Mesothelial cell of epicardium (in vitro differentiated cells): Measurements from ENCODE around the gene ARHGEF39. TPM values are rescaled to one million over a fixed set of nuclear protein-coding genes. Genes with fewer than 3 reads are reported as not detected.
"Not testable (repeated sequence)": the region's sequence is repeated elsewhere in the genome, so short reads cannot be mapped to it uniquely, and the experiment has no call there.

Experiments
- DNase-seq, 2 experiments: peaks; one replicate each; pipeline ENCODE4 v3.0.0; 2021; ENCODE audit warnings: low spot score in 2 of 2; ENCODE audit not compliant: unreplicated experiment in 2 of 2
- H3K27ac Mint-ChIP-seq: 2 replicates; pipeline ENCODE4 v1.8.0; 2021; ENCODE audit warnings: mixed read lengths
- H3K27me3 Mint-ChIP-seq: 2 replicates; pipeline ENCODE4 v1.8.0; 2021; ENCODE audit warnings: low read depth, mixed read lengths
- H3K36me3 Mint-ChIP-seq: 2 replicates; pipeline ENCODE4 v1.8.0; 2021; ENCODE audit warnings: mixed read lengths
- H3K4me1 Mint-ChIP-seq: 2 replicates; pipeline ENCODE4 v1.8.0; 2021; ENCODE audit warnings: mixed read lengths
- H3K4me3 Mint-ChIP-seq: 2 replicates; pipeline ENCODE4 v1.8.0; 2021; ENCODE audit warnings: mild to moderate bottlenecking, moderate library complexity, mixed read lengths
- H3K9me3 Mint-ChIP-seq: 2 replicates; pipeline ENCODE4 v1.8.0; 2021; ENCODE audit warnings: mixed read lengths
- total RNA-seq: library from RNA; stranded (reverse); gene quantifications from 3 replicates; pipeline ENCODE4 v1.2.1, GENCODE V29; 2021
- TF ChIP-seq, protein P1 (sequence below): fragments of 200-600 bp; sonication (generic); IDR thresholded peaks from one replicate; pipeline ENCODE4 v1.5.0; 2021; ENCODE audit warnings: antibody characterized with exemption; ENCODE audit not compliant: unreplicated experiment

The ARHGEF39 gene
- total RNA-seq, 1 donor from 2014 or later = 6.3 TPM

DNA sequence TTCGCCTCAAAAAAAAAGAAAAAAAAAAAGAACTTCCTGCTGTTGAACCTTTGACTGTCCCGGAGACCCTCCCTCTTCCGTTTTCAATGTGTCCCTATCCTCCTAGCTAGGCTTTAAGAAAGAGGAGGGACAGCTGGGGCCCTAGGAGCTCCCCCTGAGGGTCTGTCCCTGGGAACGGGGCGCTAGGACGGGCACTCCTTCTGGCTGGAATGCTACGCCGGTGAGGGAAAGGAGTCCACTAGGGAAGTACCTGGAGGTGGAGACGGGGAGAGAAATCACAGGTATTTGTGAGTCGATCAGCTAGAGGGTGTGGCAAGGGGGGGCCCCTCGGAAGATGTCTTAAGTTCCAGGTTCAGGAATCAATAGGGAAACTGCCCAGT, 18.9 kb downstream of the ARHGEF39 start:
- H3K4me3 Mint-ChIP-seq = peak overlapping the region; percentile 83
- H3K4me1 Mint-ChIP-seq = peaks cover 15% of the 10 kb centered on the region
- peaks cover 5% of the 10 kb centered on the region for H3K9me3 Mint-ChIP-seq
- TF ChIP-seq, protein P1, sequence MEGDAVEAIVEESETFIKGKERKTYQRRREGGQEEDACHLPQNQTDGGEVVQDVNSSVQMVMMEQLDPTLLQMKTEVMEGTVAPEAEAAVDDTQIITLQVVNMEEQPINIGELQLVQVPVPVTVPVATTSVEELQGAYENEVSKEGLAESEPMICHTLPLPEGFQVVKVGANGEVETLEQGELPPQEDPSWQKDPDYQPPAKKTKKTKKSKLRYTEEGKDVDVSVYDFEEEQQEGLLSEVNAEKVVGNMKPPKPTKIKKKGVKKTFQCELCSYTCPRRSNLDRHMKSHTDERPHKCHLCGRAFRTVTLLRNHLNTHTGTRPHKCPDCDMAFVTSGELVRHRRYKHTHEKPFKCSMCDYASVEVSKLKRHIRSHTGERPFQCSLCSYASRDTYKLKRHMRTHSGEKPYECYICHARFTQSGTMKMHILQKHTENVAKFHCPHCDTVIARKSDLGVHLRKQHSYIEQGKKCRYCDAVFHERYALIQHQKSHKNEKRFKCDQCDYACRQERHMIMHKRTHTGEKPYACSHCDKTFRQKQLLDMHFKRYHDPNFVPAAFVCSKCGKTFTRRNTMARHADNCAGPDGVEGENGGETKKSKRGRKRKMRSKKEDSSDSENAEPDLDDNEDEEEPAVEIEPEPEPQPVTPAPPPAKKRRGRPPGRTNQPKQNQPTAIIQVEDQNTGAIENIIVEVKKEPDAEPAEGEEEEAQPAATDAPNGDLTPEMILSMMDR = no peak
- peak overlapping the region; percentile 99 for H3K27ac Mint-ChIP-seq
- H3K27me3 Mint-ChIP-seq = no peaks in the 10 kb centered on the region
- H3K36me3 Mint-ChIP-seq = peaks cover 7% of the 10 kb centered on the region
- peak; percentile 39 to 75 for DNase-seq

DNA sequence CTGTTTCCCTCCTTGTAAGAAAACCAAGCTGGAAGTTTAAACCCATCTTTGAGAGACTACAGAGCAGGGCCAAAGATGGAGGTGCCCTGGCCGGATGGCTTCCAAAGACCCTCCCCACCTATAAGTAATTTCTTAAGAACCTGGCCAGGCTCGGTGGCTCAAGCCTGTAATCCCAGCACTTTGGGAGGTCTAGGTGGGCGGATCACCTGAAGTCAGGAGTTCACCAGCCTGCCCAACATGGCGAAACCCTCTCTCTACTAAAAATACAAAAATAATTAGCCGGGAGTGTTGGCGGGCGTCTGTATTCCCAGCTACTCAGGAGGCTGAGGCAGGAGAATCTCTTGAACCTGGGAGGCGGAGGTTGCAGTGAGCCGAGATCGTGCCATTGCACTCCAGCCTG, 19.3 kb downstream of the ARHGEF39 start:
- H3K27me3 Mint-ChIP-seq, DNase-seq, H3K9me3 Mint-ChIP-seq: not testable (repeated sequence)
- Mint-ChIP-seq H3K4me3 (peak overlapping the region; percentile 83), H3K4me1 (peaks cover 15% of the 10 kb centered on the region), H3K36me3 (peaks cover 11% of the 10 kb centered on the region), H3K27ac (peak overlapping the region; percentile 99)

DNA sequence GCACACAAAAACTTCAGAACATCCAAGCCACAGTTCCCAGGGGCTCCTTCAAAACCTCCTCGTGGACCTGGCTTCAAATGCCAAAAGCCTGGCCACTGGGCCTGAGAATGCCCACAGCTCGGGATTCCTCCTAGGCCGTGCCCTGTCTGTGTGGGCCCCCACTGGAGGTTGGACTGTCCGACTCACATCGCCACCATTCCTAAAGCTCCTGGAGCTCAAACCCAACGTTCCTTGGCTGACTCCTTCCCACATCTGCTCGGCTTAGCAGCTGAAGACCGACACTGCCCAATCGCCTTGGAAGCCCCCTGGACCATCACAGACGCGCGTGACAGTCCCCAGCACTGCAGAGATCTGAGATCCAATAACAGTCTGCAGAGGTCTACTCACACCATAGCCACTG, 21.9 kb downstream of the ARHGEF39 start:
- H3K9me3 Mint-ChIP-seq = peaks cover 7% of the 10 kb centered on the region
- TF ChIP-seq, protein P1 = no peak
- DNase-seq = no peak
- no peak overlapping the region for H3K4me3 Mint-ChIP-seq
- H3K4me1 Mint-ChIP-seq = peaks cover 14% of the 10 kb centered on the region
- no peak overlapping the region for H3K27ac Mint-ChIP-seq
- H3K36me3 Mint-ChIP-seq = peaks cover 17% of the 10 kb centered on the region
- no peaks in the 10 kb centered on the region for H3K27me3 Mint-ChIP-seq

DNA sequence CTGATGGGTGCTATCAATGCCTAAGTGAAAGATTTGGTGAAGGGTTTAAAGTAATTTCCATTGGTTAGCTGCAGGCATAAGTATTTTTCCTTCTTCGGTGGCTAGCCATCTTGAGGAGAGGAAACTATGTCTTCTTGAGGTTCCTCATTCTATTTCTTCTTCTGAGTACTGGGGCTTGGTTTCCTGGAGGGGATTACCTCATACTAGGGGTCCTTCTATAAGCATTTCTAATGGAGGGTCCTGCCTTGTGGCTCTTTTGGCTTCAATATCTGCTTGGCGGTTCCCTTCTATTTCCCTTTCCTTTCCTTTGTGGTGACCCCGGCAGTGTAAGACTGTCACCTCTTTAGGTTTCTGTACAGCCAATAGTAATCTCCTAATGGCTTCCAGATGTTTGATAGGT, 23.5 kb downstream of the ARHGEF39 start:
- not testable (repeated sequence) for DNase-seq, H3K9me3 Mint-ChIP-seq, H3K4me3 Mint-ChIP-seq, H3K27ac Mint-ChIP-seq, H3K27me3 Mint-ChIP-seq, H3K4me1 Mint-ChIP-seq
- H3K36me3 Mint-ChIP-seq = peaks cover 17% of the 10 kb centered on the region

DNA sequence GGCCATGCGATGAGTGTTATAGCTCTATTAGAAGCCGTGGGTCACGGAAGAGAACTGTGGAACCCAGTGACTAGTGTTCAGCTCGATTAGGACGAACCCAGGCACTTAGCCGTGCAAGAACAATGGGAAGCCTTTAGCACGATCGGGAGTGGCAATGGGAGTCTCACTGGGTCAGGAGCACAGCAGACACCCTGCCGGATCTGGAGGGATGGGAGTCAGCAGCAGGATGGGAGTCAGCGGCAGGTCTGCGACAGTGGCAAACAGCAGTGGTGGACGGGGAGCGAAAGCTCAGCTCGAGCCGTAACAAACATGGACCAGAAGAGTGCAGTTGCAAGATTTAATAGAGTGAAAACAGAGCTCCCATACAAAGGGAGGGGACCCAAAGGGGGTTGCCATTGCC, 24.6 kb downstream of the ARHGEF39 start:
- not testable (repeated sequence) for H3K4me3 Mint-ChIP-seq, DNase-seq, H3K27me3 Mint-ChIP-seq, H3K4me1 Mint-ChIP-seq, H3K27ac Mint-ChIP-seq, H3K9me3 Mint-ChIP-seq
- H3K36me3 Mint-ChIP-seq = peaks cover 17% of the 10 kb centered on the region

DNA sequence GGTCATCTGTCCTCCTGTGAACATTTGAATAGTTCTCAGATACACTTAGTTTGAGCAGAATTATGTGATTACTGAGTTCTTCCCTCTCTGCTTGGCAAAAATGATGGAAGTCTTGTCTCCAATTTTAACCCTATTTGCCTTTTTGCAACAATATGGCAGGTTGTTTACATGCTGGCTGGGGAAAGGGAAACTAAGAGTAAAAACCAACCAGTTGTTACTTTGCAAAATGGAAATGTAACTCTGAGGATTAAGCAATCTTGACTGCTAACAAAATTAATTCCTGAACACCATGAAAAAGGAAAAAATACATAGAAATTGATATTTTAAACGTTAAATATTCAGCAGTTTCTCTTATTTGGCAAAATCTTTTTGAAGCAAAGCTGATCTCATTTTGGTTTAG, 25.4 kb downstream of the ARHGEF39 start:
- H3K4me1 Mint-ChIP-seq = peaks cover 11% of the 10 kb centered on the region
- no peak overlapping the region for H3K4me3 Mint-ChIP-seq
- H3K27ac Mint-ChIP-seq = no peak overlapping the region
- DNase-seq = no peak
- peaks cover 7% of the 10 kb centered on the region for H3K9me3 Mint-ChIP-seq
- peaks cover 17% of the 10 kb centered on the region for H3K36me3 Mint-ChIP-seq
- TF ChIP-seq, protein P1 = no peak
- peaks cover 2% of the 10 kb centered on the region for H3K27me3 Mint-ChIP-seq

DNA sequence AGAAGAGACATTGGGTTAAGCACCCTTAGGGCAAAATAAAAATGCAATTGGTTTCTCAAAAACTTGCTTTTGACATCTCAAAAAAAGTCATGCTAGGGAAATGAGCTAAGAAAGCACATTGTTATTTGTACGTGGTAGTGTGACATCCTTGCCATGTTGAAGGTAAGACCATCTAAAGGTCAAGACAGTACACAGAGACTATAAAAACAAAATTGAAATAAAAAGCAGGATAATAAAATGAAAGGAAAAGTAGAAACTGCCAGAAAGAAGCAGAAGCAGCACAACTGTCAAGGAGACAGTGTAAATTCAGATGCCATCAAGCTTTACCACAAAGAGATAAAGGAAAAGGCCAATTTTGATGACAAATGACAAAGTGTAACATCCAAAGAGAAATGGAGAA, 25.8 kb downstream of the ARHGEF39 start:
- not testable (repeated sequence) for DNase-seq

DNA sequence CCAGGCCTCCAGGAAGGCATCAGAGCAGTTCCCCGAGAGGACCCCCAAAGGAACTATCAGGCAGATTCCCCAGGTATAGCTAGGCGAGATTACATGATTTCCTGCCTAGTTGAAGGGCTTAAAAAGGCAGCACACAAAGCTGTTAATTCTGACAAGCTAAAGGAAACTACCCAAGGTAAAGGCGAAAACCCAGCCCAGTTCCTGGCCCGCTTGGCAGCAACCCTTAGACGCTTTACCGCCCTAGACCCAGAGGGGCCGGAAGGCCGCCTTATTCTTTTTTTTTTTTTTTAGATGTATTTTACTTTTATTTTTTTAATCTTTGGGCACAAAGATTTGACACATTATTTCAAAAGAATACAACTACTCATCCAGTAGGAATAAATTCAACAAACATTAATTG, 26.2 kb downstream of the ARHGEF39 start:
- not testable (repeated sequence) for DNase-seq, H3K27ac Mint-ChIP-seq, H3K4me3 Mint-ChIP-seq, H3K9me3 Mint-ChIP-seq, H3K27me3 Mint-ChIP-seq
- peaks cover 17% of the 10 kb centered on the region for H3K36me3 Mint-ChIP-seq
- H3K4me1 Mint-ChIP-seq = peaks cover 10% of the 10 kb centered on the region

More for the DNA sequence above, 25.8 kb downstream of the ARHGEF39 start:
- H3K27ac Mint-ChIP-seq, H3K27me3 Mint-ChIP-seq, H3K4me3 Mint-ChIP-seq, H3K9me3 Mint-ChIP-seq: not testable (repeated sequence)
- peaks cover 10% of the 10 kb centered on the region for H3K4me1 Mint-ChIP-seq
- H3K36me3 Mint-ChIP-seq = peaks cover 17% of the 10 kb centered on the region

DNA sequence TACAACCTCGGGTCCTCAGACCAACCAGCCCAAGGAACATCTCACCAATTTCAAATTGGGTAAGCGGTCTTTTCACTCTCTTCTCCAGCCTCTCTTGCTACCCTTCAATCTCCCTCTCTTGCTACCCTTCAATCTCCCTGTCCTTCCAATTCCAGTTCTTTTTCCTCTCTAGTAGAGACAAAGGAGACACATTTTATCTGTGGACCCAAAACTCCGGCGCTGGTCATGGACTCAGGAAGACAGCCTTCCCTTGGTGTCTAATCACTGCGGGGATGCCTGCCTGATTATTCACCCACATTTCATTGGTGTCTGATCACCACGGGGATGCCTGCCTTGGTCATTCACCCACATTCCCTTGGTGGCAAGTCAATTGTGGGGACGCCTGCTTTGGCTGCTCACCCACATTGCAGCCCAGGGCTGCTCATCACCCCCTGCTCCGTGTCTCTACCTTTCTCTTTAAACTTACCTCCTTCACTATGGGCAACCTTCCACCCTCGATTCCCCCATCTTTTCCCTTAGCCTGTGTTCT, 27.5 kb downstream of the ARHGEF39 start:
- DNase-seq, H3K9me3 Mint-ChIP-seq, H3K4me3 Mint-ChIP-seq, H3K27me3 Mint-ChIP-seq, H3K27ac Mint-ChIP-seq: not testable (repeated sequence)
- peaks cover 10% of the 10 kb centered on the region for H3K4me1 Mint-ChIP-seq
- peaks cover 15% of the 10 kb centered on the region for H3K36me3 Mint-ChIP-seq

DNA sequence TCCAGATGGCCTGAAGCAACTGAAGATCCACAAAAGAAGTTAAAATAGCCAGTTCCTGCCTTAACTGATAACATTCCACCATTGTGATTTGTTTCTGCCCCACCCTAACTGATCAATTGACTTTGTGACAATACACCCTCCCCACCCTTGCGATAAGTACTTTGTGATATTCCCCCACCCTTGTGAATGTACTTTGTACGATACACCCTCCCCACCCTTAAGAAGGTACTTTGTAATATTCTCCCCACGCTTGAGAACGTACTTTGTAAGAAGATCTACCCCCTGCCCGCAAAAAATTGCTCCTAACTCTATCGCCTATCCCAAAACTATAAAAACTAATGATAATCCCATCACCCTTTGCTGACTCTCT, 28.1 kb downstream of the ARHGEF39 start:
- not testable (repeated sequence) for DNase-seq, H3K9me3 Mint-ChIP-seq, H3K4me3 Mint-ChIP-seq, H3K27ac Mint-ChIP-seq, H3K27me3 Mint-ChIP-seq
- Mint-ChIP-seq H3K36me3 (peaks cover 15% of the 10 kb centered on the region), H3K4me1 (peaks cover 10% of the 10 kb centered on the region)
